IMR-90 (cell line): ENCODE results near the gene CXADR. TPM values are rescaled to one million over a fixed set of nuclear protein-coding genes. Genes with fewer than 3 reads are reported as not detected.
A peak's percentile ranks its signal among the peaks of the same experiment; 100 is the strongest.

Experiments
- ATAC-seq: fragments of 200-7000 bp; cut with Tn5 transposase; 2 replicates; pipeline ENCODE4 v1.9.1; 2020; ENCODE audit warnings: low read depth, mild to moderate bottlenecking, moderate library complexity
- BruUV-seq: library from RNA; stranded (reverse); fragments of 400-500 nt; replicated peaks from 2 replicates; lab custom pipeline; 2021; lab: Mats Ljungman, UMichigan
- CTCF ChIA-PET: fragments of 300-600 bp; formaldehyde crosslinking; extraction: SDS; loops from one replicate; lab custom pipeline; 2021; ENCODE audit warnings: antibody characterized with exemption; lab: Yijun Ruan, JAX
- POLR2A ChIA-PET: fragments of 300-600 bp; sonication (Branson Sonifier 250); formaldehyde crosslinking; loops from one replicate; lab custom pipeline; 2022; ENCODE audit warnings: antibody characterized with exemption; ENCODE audit not compliant: unreplicated experiment; lab: Charles Lee
- DNase-seq: peaks from one replicate; pipeline ENCODE4 v3.0.0; 2013
- H2AFZ ChIP-seq: replicated peaks from 2 replicates; pipeline ENCODE3; 2013; ENCODE audit warnings: low read length, mild to moderate bottlenecking; ENCODE audit not compliant: poor library complexity
- H2AK5ac ChIP-seq: 2 replicates; pipeline ENCODE4 v1.6.1; 2013; ENCODE audit warnings: low read depth, low read length, inconsistent platforms
- H2AK9ac ChIP-seq: replicated peaks from 2 replicates; pipeline ENCODE3; 2013; ENCODE audit warnings: mild to moderate bottlenecking, low read depth, low read length, moderate library complexity; ENCODE audit not compliant: poor library complexity
- H2BK120ac ChIP-seq: 2 replicates; pipeline ENCODE4 v1.6.1; 2013; ENCODE audit warnings: low read depth, low read length, inconsistent platforms
- H2BK15ac ChIP-seq: 3 replicates; pipeline ENCODE4 v1.6.1; 2013; ENCODE audit warnings: low read depth, low read length, inconsistent platforms
- H2BK20ac ChIP-seq: 2 replicates; pipeline ENCODE4 v1.6.1; 2013; ENCODE audit warnings: low read depth, mild to moderate bottlenecking, inconsistent platforms, low read length, moderate library complexity
- H2BK5ac ChIP-seq: 2 replicates; pipeline ENCODE4 v1.6.1; 2013; ENCODE audit warnings: mild to moderate bottlenecking, low read depth, low read length, inconsistent platforms; ENCODE audit not compliant: poor library complexity, severe bottlenecking
- H3K14ac ChIP-seq: replicated peaks from 2 replicates; pipeline ENCODE4 v1.6.1; 2013; ENCODE audit warnings: low read depth, low read length, inconsistent platforms
- H3K18ac ChIP-seq: 2 replicates; pipeline ENCODE4 v1.6.1; 2013; ENCODE audit warnings: low read depth, low read length, control low read depth
- H3K23ac ChIP-seq: 2 replicates; pipeline ENCODE4 v1.6.1; 2013; ENCODE audit warnings: low read depth, low read length, inconsistent platforms
- H3K27ac ChIP-seq: 2 replicates; pipeline ENCODE4 v1.5.1; 2013; ENCODE audit warnings: mild to moderate bottlenecking, control low read depth, low read length; ENCODE audit not compliant: insufficient read depth
- H3K27me3 ChIP-seq: 2 replicates; pipeline ENCODE4 v1.6.1; 2013; ENCODE audit warnings: low read length; ENCODE audit not compliant: control insufficient read depth, insufficient read depth
- H3K36me3 ChIP-seq: 2 replicates; pipeline ENCODE4 v1.6.1; 2013; ENCODE audit warnings: low read length, mixed read lengths; ENCODE audit not compliant: control insufficient read depth, insufficient read depth
- H3K4ac ChIP-seq: 2 replicates; pipeline ENCODE4 v1.6.1; 2013; ENCODE audit warnings: low read depth, low read length, inconsistent platforms
- H3K4me1 ChIP-seq: 2 replicates; pipeline ENCODE4 v1.6.1; 2013; ENCODE audit warnings: low read length, mixed read lengths; ENCODE audit not compliant: control insufficient read depth, insufficient read depth
- H3K4me2 ChIP-seq: 2 replicates; pipeline ENCODE4 v1.6.1; 2013; ENCODE audit warnings: low read depth, mild to moderate bottlenecking, control low read depth, low read length, moderate library complexity
- H3K4me3 ChIP-seq: 2 replicates; pipeline ENCODE4 v1.5.1; 2013; ENCODE audit warnings: low read depth, mild to moderate bottlenecking, control low read depth, low read length, moderate library complexity; ENCODE audit not compliant: insufficient read depth
- H3K56ac ChIP-seq: 2 replicates; pipeline ENCODE4 v1.6.1; 2013; ENCODE audit warnings: low read length, inconsistent platforms; ENCODE audit not compliant: insufficient read depth; ENCODE audit errors: extremely low read depth
- H3K79me1 ChIP-seq, 2 experiments: 2 replicates each; pipeline ENCODE4 v1.6.1; 2013; ENCODE audit warnings: low read length in 2 of 2, inconsistent platforms in 1 of 2, low read depth in 1 of 2
- H3K9ac ChIP-seq: 2 replicates; pipeline ENCODE4 v1.6.1; 2013; ENCODE audit warnings: low read depth, low read length, control low read depth
- H3K9me1 ChIP-seq: 2 replicates; pipeline ENCODE4 v1.6.1; 2013; ENCODE audit warnings: low read length, inconsistent platforms; ENCODE audit not compliant: insufficient read depth
- H3K9me3 ChIP-seq: 2 replicates; pipeline ENCODE4 v1.6.1; 2013; ENCODE audit warnings: low read length; ENCODE audit not compliant: control insufficient read depth, insufficient read depth
- H4K20me1 ChIP-seq: 2 replicates; pipeline ENCODE4 v1.6.1; 2013; ENCODE audit warnings: low read length, inconsistent platforms; ENCODE audit not compliant: insufficient read depth
- H4K5ac ChIP-seq: 2 replicates; pipeline ENCODE4 v1.6.1; 2013; ENCODE audit warnings: mild to moderate bottlenecking, low read depth, low read length, control low read depth
- H4K8ac ChIP-seq, 2 experiments: 2 replicates each; pipeline ENCODE4 v1.6.1; 2013; ENCODE audit warnings: low read depth in 2 of 2, low read length in 2 of 2, control low read depth in 1 of 2, inconsistent platforms in 1 of 2
- H4K91ac ChIP-seq: 2 replicates; pipeline ENCODE4 v1.6.1; 2013; ENCODE audit warnings: low read depth, low read length, inconsistent platforms; ENCODE audit not compliant: insufficient read depth
- BHLHE40 ChIP-seq: fragments of 150-350 bp; IDR thresholded peaks from 2 replicates; pipeline ENCODE4 v1.6.1; 2016; ENCODE audit warnings: mild to moderate bottlenecking, low read depth, low read length
- MAZ ChIP-seq: IDR thresholded peaks from 2 replicates; pipeline ENCODE4 v1.6.1; 2012; ENCODE audit warnings: low read depth, mild to moderate bottlenecking, low read length, improper control_type of control experiment, moderate library complexity, borderline replicate concordance
- MXI1 ChIP-seq: IDR thresholded peaks from 2 replicates; pipeline ENCODE4 v1.6.1; 2012; ENCODE audit warnings: low read depth, mild to moderate bottlenecking, low read length, moderate library complexity, borderline replicate concordance
- POLR2A ChIP-seq: IDR thresholded peaks from 2 replicates; pipeline ENCODE4 v1.6.1; 2012; ENCODE audit warnings: mild to moderate bottlenecking, low read depth, low read length
- RCOR1 ChIP-seq: IDR thresholded peaks from 2 replicates; pipeline ENCODE4 v1.6.1; 2012; ENCODE audit warnings: mild to moderate bottlenecking, low read length, improper control_type of control experiment; ENCODE audit not compliant: insufficient replicate concordance
- WGBS, 2 experiments: methylation state at CpG; one replicate each; pipeline versions ENCODE4 v1.1.5 to v1.1.7; 2013; ENCODE audit warnings: missing lambda C conversion rate in 2 of 2; ENCODE audit not compliant: insufficient read length in 1 of 2; ENCODE audit errors: extremely low coverage in 2 of 2; 5-methylcytosine and 5-hydroxymethylcytosine counted together
- dilution Hi-C: fragments of 300-500 bp; cut with HindIII; formaldehyde crosslinking; loops from one replicate; pipeline ENCODE4 v1.14.3; 2018; ENCODE audit warnings: low sequenced_read_pairs; ENCODE audit not compliant: unreplicated experiment
- in situ Hi-C: fragments of 300-500 bp; cut with MboI; formaldehyde crosslinking; loops from 3 replicates; pipeline ENCODE4 v1.14.3; 2019; ENCODE audit warnings: low sequenced_read_pairs, inconsistent platforms, mixed read lengths
- intact Hi-C: fragments of 100-400 bp; cut with micrococcal nuclease; formaldehyde crosslinking; loops from 2 replicates; pipeline ENCODE4 v1.10.0; 2022
- polyA plus RNA-seq, 3 experiments: library from polyadenylated mRNA; depleted of rRNA; stranded (reverse); fragments of >200 nt; gene quantifications; 2 replicates each; pipeline ENCODE4 v1.2.3, GENCODE V29; 2012; ENCODE audit warnings: low replicate concordance in 1 of 3
- total RNA-seq: library from RNA; depleted of rRNA; stranded (reverse); fragments of >200 nt; gene quantifications from 2 replicates; pipeline ENCODE4 v1.2.3, GENCODE V29; 2012
- TF ChIP-seq, protein P1 (sequence below): conservative IDR thresholded peaks from 2 replicates; pipeline ENCODE4 v1.5.1; 2012; ENCODE audit warnings: mild to moderate bottlenecking, low read depth, low read length, improper control_type of control experiment
- TF ChIP-seq, protein P2 (sequence below): fragments of 150-350 bp; IDR thresholded peaks from 2 replicates; pipeline ENCODE4 v1.6.1; 2017; ENCODE audit warnings: mild to moderate bottlenecking, antibody characterized with exemption, low read length, low read depth

The CXADR gene
- total and polyA plus RNA-seq, 2 of the 4 experiments (the other 2 are of a cell fraction) = 0.21 to 1.1 TPM

DNA sequence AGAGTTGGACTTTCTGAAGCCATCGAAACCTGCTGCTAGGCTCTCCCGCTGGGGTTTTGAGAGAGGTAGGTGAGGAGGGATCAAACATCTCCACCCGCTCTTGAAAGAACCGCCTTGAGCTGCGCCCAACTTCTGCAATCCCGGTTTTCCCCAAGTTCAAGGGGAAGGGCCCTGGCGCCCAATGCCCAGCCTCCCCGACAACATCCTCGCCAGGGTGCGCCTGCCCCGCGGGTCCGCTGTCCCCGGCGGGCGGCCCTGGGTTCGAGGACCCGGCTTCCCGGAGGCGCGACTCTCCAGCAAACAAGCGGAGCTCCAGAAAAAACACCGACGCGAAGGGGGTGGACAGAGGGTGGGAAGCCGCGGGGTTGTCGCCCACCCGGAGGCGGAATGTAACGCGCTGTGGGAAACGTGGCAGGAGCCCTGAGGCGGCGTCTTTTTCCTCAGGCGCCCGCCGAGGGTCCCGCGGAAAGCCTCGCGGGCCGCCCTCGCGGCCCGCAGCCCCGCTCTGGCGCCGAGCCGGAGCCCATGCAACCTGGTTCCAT is 99.3 kb downstream of the CXADR start (continued):
- TF ChIP-seq, protein P1, sequence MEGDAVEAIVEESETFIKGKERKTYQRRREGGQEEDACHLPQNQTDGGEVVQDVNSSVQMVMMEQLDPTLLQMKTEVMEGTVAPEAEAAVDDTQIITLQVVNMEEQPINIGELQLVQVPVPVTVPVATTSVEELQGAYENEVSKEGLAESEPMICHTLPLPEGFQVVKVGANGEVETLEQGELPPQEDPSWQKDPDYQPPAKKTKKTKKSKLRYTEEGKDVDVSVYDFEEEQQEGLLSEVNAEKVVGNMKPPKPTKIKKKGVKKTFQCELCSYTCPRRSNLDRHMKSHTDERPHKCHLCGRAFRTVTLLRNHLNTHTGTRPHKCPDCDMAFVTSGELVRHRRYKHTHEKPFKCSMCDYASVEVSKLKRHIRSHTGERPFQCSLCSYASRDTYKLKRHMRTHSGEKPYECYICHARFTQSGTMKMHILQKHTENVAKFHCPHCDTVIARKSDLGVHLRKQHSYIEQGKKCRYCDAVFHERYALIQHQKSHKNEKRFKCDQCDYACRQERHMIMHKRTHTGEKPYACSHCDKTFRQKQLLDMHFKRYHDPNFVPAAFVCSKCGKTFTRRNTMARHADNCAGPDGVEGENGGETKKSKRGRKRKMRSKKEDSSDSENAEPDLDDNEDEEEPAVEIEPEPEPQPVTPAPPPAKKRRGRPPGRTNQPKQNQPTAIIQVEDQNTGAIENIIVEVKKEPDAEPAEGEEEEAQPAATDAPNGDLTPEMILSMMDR = no peak

DNA sequence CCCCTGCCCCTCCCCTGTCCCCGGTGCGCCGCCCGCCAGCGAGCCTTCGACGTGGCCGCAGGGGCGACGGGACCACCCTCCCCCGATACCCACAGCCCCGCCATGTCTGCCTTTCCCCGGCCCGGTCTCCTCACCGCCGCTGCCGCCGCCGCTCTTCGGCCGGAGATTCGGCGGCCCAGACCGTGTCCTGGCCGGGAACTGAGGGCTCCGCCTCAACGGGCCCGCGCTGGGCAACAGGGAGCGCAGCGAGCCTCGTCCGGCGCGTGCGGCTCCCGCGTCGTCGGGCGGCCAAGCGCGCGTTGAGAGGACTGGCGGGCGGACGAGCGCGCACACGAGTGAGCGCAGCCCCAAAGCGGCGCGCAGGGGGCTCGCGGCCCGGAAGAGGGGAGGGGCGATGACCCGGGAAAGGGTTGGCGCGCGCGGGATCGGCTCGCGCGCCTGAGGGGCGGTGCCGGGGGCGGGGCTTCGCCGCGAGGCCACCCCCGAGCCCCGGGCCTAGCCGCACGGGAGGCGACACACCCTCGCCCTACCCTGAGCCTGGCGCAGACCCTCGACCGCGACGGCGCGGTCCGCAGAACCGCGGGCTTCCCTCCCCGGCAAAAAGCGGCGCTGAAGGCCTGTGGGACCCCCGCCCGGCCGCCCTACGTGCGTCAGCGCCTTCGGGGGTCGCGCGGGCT is 99.9 kb downstream of the CXADR start, which contains the start of gene BTG3:
TSS of gene BTG3 (minus strand) at position 337 of the 677 bp plus-strand sequence. CDS start 3,757 bp downstream, outside the sequence.
- peaks cover 6% of the 10 kb centered on the region for H3K36me3 ChIP-seq
- H3K4ac ChIP-seq = peak within 1 kb of the TSS; percentile 64
- peak within 1 kb of the TSS; percentile 30; the same call in 1 of the 2 replicates for H3K56ac ChIP-seq
- H2BK120ac ChIP-seq = peak within 1 kb of the TSS; percentile 50; the same call in 1 of the 2 replicates
- peaks cover 3% of the 10 kb centered on the region for H3K9me1 ChIP-seq
- H3K23ac ChIP-seq = peak within 1 kb of the TSS; percentile 85
- peak within 1 kb of the TSS; percentile 87 for H3K4me2 ChIP-seq
- H2BK5ac ChIP-seq = peak within 1 kb of the TSS; percentile 57
- peak; percentile 85 for ATAC-seq
- dilution Hi-C loops = no loop called here
- peak within 1 kb of the TSS; percentile 25; the same call in 1 of the 2 replicates for H2AK5ac ChIP-seq
- peak within 1 kb of the TSS; percentile 86 for H4K5ac ChIP-seq
- H2AK9ac ChIP-seq = peak within 1 kb of the TSS; percentile 91
- peaks cover 8% of the 10 kb centered on the region in 2 experiments for H3K79me1 ChIP-seq
- H4K20me1 ChIP-seq = no peaks in the 10 kb centered on the region; the same call in none of the 2 replicates
- ChIA-PET CTCF (interaction anchor here (0.6 kb wide), 1 partner anchor 262 kb away, joined by 3 read pairs; no protein-coding TSS in a partner anchor), POLR2A (no interaction called here)
- 1% methylated on average over 59 of the region's 102 CpGs; no CpG with 5 or more reads in 1 of the 2 experiments for WGBS, 2 experiments
- H4K91ac ChIP-seq = peak within 1 kb of the TSS; percentile 58
- peak; percentile 76 for DNase-seq
- no peaks in the 10 kb centered on the region for H3K9me3 ChIP-seq
- peak within 1 kb of the TSS; percentile 70 for H3K27ac ChIP-seq
- peak within 1 kb of the TSS; percentile 71 for H3K4me3 ChIP-seq
- H3K18ac ChIP-seq = peak within 1 kb of the TSS; percentile 44
- peak within 1 kb of the TSS; percentile 97 for H2AFZ ChIP-seq
- peak within 1 kb of the TSS; percentile 67 to 92 for H4K8ac ChIP-seq
- intact Hi-C loops = loop anchor here (5.0 to 10.0 kb wide), 2 partner anchors 232 to 915 kb away; no protein-coding TSS in a partner anchor
- TF ChIP-seq, protein P2, sequence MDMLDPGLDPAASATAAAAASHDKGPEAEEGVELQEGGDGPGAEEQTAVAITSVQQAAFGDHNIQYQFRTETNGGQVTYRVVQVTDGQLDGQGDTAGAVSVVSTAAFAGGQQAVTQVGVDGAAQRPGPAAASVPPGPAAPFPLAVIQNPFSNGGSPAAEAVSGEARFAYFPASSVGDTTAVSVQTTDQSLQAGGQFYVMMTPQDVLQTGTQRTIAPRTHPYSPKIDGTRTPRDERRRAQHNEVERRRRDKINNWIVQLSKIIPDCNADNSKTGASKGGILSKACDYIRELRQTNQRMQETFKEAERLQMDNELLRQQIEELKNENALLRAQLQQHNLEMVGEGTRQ = no peak
- TF ChIP-seq BHLHE40 (no peak), RCOR1 (no peak), MXI1 (no peak; the same call in 1 of the 2 replicates), POLR2A (peak; percentile 87), MAZ (peak; percentile 85; the same call in 1 of the 2 replicates)
- no peaks in the 10 kb centered on the region for H3K27me3 ChIP-seq
- H3K9ac ChIP-seq = peak within 1 kb of the TSS; percentile 85
- H3K4me1 ChIP-seq = peaks cover 4% of the 10 kb centered on the region
- no peak within 1 kb of the TSS for H2BK15ac ChIP-seq
- BruUV-seq = no TSS peak
- in situ Hi-C loops = no loop called here
- no peak within 1 kb of the TSS for H2BK20ac ChIP-seq
- H3K14ac ChIP-seq = peak within 1 kb of the TSS; percentile 66
